Measurements from ENCODE around the gene CDH20. TPM values are rescaled to one million over a fixed set of nuclear protein-coding genes. Genes with fewer than 3 reads are reported as not detected.
A peak's percentile ranks its signal among the peaks of the same experiment; 100 is the strongest.

The CDH20 gene
- total RNA-seq: not detected in 2 replicates
- polyA plus RNA-seq: not detected in 2 replicates

DNA sequence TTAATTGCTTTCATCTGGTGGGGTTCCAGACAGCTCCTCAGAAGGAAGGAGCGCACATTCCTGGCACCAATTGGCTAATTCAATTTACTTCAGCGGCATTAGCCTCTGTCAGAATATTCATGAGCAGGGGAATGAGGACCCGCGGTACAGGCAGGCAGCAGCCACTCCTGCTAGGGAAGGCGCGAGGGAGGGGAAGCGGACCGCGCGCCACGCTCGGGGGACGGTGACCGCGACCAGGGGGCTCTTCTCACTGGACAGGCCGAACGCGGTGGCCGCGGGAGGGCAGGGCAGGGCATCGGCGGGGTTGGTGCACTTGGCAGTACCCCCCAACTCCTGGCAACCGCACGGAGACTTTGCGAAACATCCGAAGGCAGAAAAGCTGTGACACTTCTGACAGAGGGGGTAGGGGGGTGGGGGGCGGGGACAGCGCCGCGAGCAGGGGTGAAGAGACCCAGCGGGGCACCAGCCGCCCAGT, at the start of gene CDH20:
TSS of gene CDH20 (plus strand) at position 160 of the 475 bp plus-strand sequence.
- peak; percentile 5 to 39 for DNase-seq (ENCODE audit: low read depth in 1 of 2, low spot score in 1 of 2)
- Histone ChIP-seq H3K27me3 (peaks cover 34% of the 10 kb centered on the region), H3K4me1 (ENCODE audit: low read depth) (no peaks in the 10 kb centered on the region), H3K27ac (no peak within 1 kb of the TSS), H3K36me3 (no peaks in the 10 kb centered on the region), H3K9me3 (ENCODE audit: low read depth) (no peaks in the 10 kb centered on the region), H3K4me3 (peak within 1 kb of the TSS; percentile 45)
- TF ChIP-seq, protein P1, sequence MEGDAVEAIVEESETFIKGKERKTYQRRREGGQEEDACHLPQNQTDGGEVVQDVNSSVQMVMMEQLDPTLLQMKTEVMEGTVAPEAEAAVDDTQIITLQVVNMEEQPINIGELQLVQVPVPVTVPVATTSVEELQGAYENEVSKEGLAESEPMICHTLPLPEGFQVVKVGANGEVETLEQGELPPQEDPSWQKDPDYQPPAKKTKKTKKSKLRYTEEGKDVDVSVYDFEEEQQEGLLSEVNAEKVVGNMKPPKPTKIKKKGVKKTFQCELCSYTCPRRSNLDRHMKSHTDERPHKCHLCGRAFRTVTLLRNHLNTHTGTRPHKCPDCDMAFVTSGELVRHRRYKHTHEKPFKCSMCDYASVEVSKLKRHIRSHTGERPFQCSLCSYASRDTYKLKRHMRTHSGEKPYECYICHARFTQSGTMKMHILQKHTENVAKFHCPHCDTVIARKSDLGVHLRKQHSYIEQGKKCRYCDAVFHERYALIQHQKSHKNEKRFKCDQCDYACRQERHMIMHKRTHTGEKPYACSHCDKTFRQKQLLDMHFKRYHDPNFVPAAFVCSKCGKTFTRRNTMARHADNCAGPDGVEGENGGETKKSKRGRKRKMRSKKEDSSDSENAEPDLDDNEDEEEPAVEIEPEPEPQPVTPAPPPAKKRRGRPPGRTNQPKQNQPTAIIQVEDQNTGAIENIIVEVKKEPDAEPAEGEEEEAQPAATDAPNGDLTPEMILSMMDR (IDR thresholded peaks at IDR 0.05; ENCODE audit: low read depth, low read length): no peak

DNA sequence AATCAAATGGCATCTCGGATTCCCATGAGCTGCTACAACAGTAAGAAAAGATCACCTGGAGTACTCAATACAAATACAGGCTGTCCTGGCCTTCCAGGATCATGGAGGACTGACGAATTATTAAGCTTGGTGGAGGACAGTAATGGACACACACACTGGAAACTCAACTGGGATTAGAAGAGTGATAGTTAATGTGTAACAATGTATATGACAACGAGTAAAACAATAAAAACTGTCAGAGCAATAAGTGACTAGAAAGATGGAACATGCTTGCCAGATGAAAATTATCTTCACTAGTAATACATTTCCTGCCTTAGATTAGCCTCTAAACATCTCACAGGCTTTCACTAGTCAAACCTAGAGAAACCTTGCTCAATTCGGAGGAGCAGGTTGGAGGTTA, 49.2 kb upstream of the CDH20 start:
- Histone ChIP-seq H3K27ac (no peak overlapping the region), H3K9me3 (ENCODE audit: low read depth) (no peaks in the 10 kb centered on the region), H3K4me1 (ENCODE audit: low read depth) (no peaks in the 10 kb centered on the region), H3K4me3 (no peak overlapping the region), H3K27me3 (no peaks in the 10 kb centered on the region), H3K36me3 (no peaks in the 10 kb centered on the region)
- TF ChIP-seq, protein P1 (IDR thresholded peaks at IDR 0.05; ENCODE audit: low read depth, low read length): no peak
- DNase-seq (ENCODE audit: low read depth in 1 of 2, low spot score in 1 of 2): no peak

DNA sequence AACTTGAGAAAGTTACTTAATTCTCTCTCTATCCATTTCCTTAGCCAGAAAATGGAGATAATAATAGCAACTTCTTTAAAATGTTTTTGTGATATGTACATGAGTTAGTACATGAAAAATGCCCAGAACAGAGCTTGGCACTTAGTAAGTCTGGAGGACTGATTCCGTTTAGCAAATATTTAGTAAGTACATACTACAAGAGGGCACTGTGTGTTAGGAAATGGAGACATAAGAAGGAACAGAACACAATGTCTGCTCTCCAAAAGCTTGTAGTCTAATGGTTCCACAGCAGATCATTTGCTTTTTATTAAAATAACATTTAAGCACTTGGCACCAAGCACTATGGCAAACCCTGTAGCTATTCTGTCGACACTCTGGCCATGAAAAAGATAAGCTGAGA, 47.5 kb upstream of the CDH20 start:
- H3K27me3 ChIP-seq: no peaks in the 10 kb centered on the region
- H3K36me3 ChIP-seq: no peaks in the 10 kb centered on the region
- H3K9me3 ChIP-seq (ENCODE audit: low read depth): no peaks in the 10 kb centered on the region
- TF ChIP-seq, protein P1 (IDR thresholded peaks at IDR 0.05; ENCODE audit: low read depth, low read length): no peak
- no peak for DNase-seq (ENCODE audit: low read depth in 1 of 2, low spot score in 1 of 2)
- H3K4me1 ChIP-seq (ENCODE audit: low read depth): no peaks in the 10 kb centered on the region
- H3K4me3 ChIP-seq: no peak overlapping the region
- no peak overlapping the region for H3K27ac ChIP-seq

DNA sequence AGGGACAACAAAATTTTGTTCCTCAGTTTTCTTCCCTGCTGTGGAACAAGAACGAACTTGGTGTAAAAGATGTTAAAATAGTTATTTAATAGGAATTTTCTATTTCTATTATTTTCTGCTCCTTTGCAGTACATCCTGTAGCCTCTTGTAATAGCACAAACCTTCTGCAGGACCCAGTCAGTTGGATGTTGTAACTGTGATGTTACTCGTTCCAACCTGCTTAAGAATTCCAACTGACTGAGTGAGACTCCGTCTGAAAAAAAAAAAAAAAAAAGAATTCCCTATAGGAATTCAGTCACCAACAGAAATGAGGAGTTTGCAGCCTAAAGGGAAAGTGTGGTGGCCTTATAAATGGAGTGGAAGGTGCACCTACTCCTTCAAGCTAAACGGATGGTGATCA, 46.4 kb upstream of the CDH20 start:
- Histone ChIP-seq H3K27ac (no peak overlapping the region), H3K36me3 (no peaks in the 10 kb centered on the region), H3K4me3 (no peak overlapping the region), H3K27me3 (no peaks in the 10 kb centered on the region), H3K4me1 (ENCODE audit: low read depth) (no peaks in the 10 kb centered on the region), H3K9me3 (ENCODE audit: low read depth) (no peaks in the 10 kb centered on the region)
- no peak for DNase-seq (ENCODE audit: low read depth in 1 of 2, low spot score in 1 of 2)
- TF ChIP-seq, protein P1 (IDR thresholded peaks at IDR 0.05; ENCODE audit: low read depth, low read length): no peak

DNA sequence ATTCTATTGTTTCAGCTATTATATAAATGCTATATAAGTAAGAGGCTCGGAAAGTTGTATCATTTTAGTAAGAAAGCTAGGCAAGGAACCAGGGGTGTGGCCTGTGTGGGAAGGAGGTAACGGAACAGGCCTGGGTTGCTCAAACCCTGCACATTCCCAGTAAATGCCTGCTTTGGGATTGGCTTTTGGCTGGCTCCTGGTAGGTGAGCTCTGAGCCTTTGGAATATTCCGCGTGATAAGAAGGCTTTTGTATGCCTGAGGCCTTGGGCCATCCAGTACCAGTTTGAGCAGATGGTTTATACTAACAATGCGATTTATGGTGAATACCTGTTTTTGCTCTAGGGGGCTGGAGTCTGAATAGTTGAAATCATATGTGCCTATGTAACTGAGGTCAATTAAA, 42.6 kb upstream of the CDH20 start:
- Histone ChIP-seq H3K4me1 (ENCODE audit: low read depth) (no peaks in the 10 kb centered on the region), H3K4me3 (no peak overlapping the region), H3K27me3 (no peaks in the 10 kb centered on the region), H3K27ac (no peak overlapping the region), H3K36me3 (no peaks in the 10 kb centered on the region), H3K9me3 (ENCODE audit: low read depth) (no peaks in the 10 kb centered on the region)
- TF ChIP-seq, protein P1 (IDR thresholded peaks at IDR 0.05; ENCODE audit: low read depth, low read length): no peak
- no peak for DNase-seq (ENCODE audit: low read depth in 1 of 2, low spot score in 1 of 2)

Data from cardiac muscle cell (in vitro differentiated cells and primary cell).